ENCODE measurements around the gene HSPA1A.

DNA sequence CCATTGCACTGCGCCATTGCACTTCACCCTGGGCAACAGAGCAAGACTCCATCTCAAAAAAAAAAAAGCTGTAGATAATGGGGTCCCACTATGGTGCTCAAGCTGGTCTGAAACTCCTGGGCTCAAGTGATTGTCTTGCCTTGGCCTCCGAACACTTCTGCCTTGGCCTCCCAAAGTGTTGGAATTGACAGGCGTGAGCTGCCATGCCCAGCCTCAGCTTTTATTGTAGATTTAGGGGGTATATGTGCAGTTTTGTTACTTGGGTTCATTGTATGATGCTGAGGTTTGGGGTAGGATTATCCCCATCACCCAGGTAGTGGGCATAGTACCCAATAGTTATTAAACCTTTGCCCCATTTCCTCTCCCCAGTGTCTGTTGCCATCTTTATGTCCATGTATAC lies 23.6 kb downstream of the HSPA1A start:
- no peak for TF ChIP-seq SIN3A (IDR thresholded peaks at IDR 0.05; ENCODE audit: borderline replicate concordance, insufficient read depth, low read length)
- TF ChIP-seq TAF1 (IDR thresholded peaks at IDR 0.05; ENCODE audit: borderline replicate concordance, insufficient read depth, low read length) = no peak
- TF ChIP-seq, protein P1, sequence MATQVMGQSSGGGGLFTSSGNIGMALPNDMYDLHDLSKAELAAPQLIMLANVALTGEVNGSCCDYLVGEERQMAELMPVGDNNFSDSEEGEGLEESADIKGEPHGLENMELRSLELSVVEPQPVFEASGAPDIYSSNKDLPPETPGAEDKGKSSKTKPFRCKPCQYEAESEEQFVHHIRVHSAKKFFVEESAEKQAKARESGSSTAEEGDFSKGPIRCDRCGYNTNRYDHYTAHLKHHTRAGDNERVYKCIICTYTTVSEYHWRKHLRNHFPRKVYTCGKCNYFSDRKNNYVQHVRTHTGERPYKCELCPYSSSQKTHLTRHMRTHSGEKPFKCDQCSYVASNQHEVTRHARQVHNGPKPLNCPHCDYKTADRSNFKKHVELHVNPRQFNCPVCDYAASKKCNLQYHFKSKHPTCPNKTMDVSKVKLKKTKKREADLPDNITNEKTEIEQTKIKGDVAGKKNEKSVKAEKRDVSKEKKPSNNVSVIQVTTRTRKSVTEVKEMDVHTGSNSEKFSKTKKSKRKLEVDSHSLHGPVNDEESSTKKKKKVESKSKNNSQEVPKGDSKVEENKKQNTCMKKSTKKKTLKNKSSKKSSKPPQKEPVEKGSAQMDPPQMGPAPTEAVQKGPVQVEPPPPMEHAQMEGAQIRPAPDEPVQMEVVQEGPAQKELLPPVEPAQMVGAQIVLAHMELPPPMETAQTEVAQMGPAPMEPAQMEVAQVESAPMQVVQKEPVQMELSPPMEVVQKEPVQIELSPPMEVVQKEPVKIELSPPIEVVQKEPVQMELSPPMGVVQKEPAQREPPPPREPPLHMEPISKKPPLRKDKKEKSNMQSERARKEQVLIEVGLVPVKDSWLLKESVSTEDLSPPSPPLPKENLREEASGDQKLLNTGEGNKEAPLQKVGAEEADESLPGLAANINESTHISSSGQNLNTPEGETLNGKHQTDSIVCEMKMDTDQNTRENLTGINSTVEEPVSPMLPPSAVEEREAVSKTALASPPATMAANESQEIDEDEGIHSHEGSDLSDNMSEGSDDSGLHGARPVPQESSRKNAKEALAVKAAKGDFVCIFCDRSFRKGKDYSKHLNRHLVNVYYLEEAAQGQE (IDR thresholded peaks at IDR 0.05; ENCODE audit: insufficient read depth in 1 of 2, low read depth in 2 of 2, low read length in 2 of 2) = no peak

Data from PFSK-1 (cell line).